SK-N-MC (cell line): ENCODE results near the gene KCNK1.
"Not testable (repeated sequence)": the region's sequence is repeated elsewhere in the genome, so short reads cannot be mapped to it uniquely, and the experiment has no call there.

ENCODE experiments used
- DNase-seq: peaks from one replicate; pipeline ENCODE4 v3.0.0-alpha.2; 2011; ENCODE audit warnings: low read depth, low spot score
- H3K27ac ChIP-seq: fragments of 200-600 bp; sonication (generic); 2 replicates; pipeline ENCODE4 v1.5.1; 2016; ENCODE audit warnings: mixed run types
- H3K36me3 ChIP-seq: fragments of 200-600 bp; sonication (generic); 2 replicates; pipeline ENCODE4 v1.6.1; 2017; ENCODE audit warnings: antibody characterized with exemption, low read length, mixed read lengths; ENCODE audit not compliant: insufficient read depth
- H3K4me3 ChIP-seq: fragments of 200-600 bp; sonication (generic); 2 replicates; pipeline ENCODE4 v1.5.1; 2016
- H3K9ac ChIP-seq: fragments of 200-600 bp; sonication (generic); 2 replicates; pipeline ENCODE4 v1.8.0; 2017; ENCODE audit warnings: mixed run types, mixed read lengths; ENCODE audit not compliant: insufficient read length
- H3K9me3 ChIP-seq: fragments of 200-600 bp; sonication (generic); 2 replicates; pipeline ENCODE4 v1.6.1; 2017; ENCODE audit warnings: low read depth, mild to moderate bottlenecking, antibody characterized with exemption, low read length, moderate library complexity, mixed read lengths
- EZH2 ChIP-seq: fragments of 200-600 bp; sonication (generic); IDR thresholded peaks from one replicate; pipeline ENCODE4 v1.6.1; 2017; ENCODE audit warnings: antibody characterized with exemption
- FOXP2 ChIP-seq: optimal IDR thresholded peaks from 2 replicates; pipeline ENCODE3; 2011; ENCODE audit warnings: mild to moderate bottlenecking, moderate library complexity; ENCODE audit not compliant: insufficient read depth; ENCODE audit errors: extremely low read length, control extremely low read depth
- POLR2AphosphoS5 ChIP-seq: IDR thresholded peaks from 2 replicates; pipeline ENCODE4 v1.6.1; 2012; ENCODE audit warnings: mild to moderate bottlenecking, low read depth, low read length, borderline replicate concordance

KCNK1 gene

GRCh38 chr1:233673261-233673946 is 59.5 kb downstream of the KCNK1 start:
- TF ChIP-seq FOXP2 (no peak), POLR2AphosphoS5 (no peak), EZH2 (no peak)
- Histone ChIP-seq H3K36me3 (no peaks in the 10 kb centered on the region), H3K27ac (no peak overlapping the region), H3K4me3 (no peak overlapping the region), H3K9ac (no peak overlapping the region), H3K9me3 (no peaks in the 10 kb centered on the region)
- no peak for DNase-seq

GRCh38 chr1:233673947-233674431 is 60.1 kb downstream of the KCNK1 start:
- Histone ChIP-seq H3K36me3 (no peaks in the 10 kb centered on the region), H3K9ac (no peak overlapping the region)
- no peak for DNase-seq

GRCh38 chr1:233675446-233675845 is 61.5 kb downstream of the KCNK1 start:
- H3K9me3 ChIP-seq = no peaks in the 10 kb centered on the region
- no peak for TF ChIP-seq FOXP2
- TF ChIP-seq POLR2AphosphoS5 = no peak
- TF ChIP-seq EZH2 = no peak
- H3K9ac ChIP-seq = no peak overlapping the region
- H3K4me3 ChIP-seq = no peak overlapping the region
- H3K27ac ChIP-seq = no peak overlapping the region
- no peak for DNase-seq
- no peaks in the 10 kb centered on the region for H3K36me3 ChIP-seq

More at GRCh38 chr1:233673947-233674431, 60.1 kb downstream of the KCNK1 start:
- no peak overlapping the region for H3K4me3 ChIP-seq
- H3K27ac ChIP-seq = no peak overlapping the region
- no peak for TF ChIP-seq EZH2
- no peak for TF ChIP-seq FOXP2
- no peak for TF ChIP-seq POLR2AphosphoS5
- no peaks in the 10 kb centered on the region for H3K9me3 ChIP-seq

GRCh38 chr1:233675893-233676292 is 62.0 kb downstream of the KCNK1 start:
- Histone ChIP-seq H3K36me3 (no peaks in the 10 kb centered on the region), H3K9ac (no peak overlapping the region)

GRCh38 chr1:233677690-233678354 is 63.9 kb downstream of the KCNK1 start:
- TF ChIP-seq FOXP2 (no peak), POLR2AphosphoS5 (no peak), EZH2 (no peak)
- DNase-seq = no peak
- H3K9me3 ChIP-seq = no peaks in the 10 kb centered on the region
- H3K36me3 ChIP-seq = no peaks in the 10 kb centered on the region
- H3K9ac ChIP-seq = no peak overlapping the region
- H3K4me3 ChIP-seq = no peak overlapping the region
- no peak overlapping the region for H3K27ac ChIP-seq

More at GRCh38 chr1:233675893-233676292, 62.0 kb downstream of the KCNK1 start:
- DNase-seq = no peak
- no peaks in the 10 kb centered on the region for H3K9me3 ChIP-seq
- no peak overlapping the region for H3K4me3 ChIP-seq
- TF ChIP-seq FOXP2 = no peak
- TF ChIP-seq POLR2AphosphoS5 = no peak
- no peak for TF ChIP-seq EZH2
- H3K27ac ChIP-seq = no peak overlapping the region

GRCh38 chr1:233679030-233679429 is 65.1 kb downstream of the KCNK1 start:
- TF ChIP-seq FOXP2 = no peak
- TF ChIP-seq POLR2AphosphoS5 = no peak
- TF ChIP-seq EZH2 = no peak

GRCh38 chr1:233679591-233680373 is 65.9 kb downstream of the KCNK1 start:
- no peaks in the 10 kb centered on the region for H3K9me3 ChIP-seq
- TF ChIP-seq POLR2AphosphoS5 (no peak), EZH2 (no peak), FOXP2 (no peak)
- no peak overlapping the region for H3K4me3 ChIP-seq
- no peak overlapping the region for H3K27ac ChIP-seq
- no peak for DNase-seq
- no peaks in the 10 kb centered on the region for H3K36me3 ChIP-seq
- no peak overlapping the region for H3K9ac ChIP-seq

More at GRCh38 chr1:233679030-233679429, 65.1 kb downstream of the KCNK1 start:
- Histone ChIP-seq H3K9ac (no peak overlapping the region), H3K36me3 (no peaks in the 10 kb centered on the region), H3K4me3 (no peak overlapping the region), H3K9me3 (no peaks in the 10 kb centered on the region), H3K27ac (no peak overlapping the region)
- DNase-seq = no peak

GRCh38 chr1:233681285-233681684 is 67.4 kb downstream of the KCNK1 start:
- no peak for DNase-seq
- Histone ChIP-seq H3K4me3 (no peak overlapping the region), H3K9me3 (no peaks in the 10 kb centered on the region), H3K27ac (no peak overlapping the region), H3K9ac (no peak overlapping the region), H3K36me3 (no peaks in the 10 kb centered on the region)
- TF ChIP-seq POLR2AphosphoS5 = no peak
- TF ChIP-seq EZH2 = no peak
- no peak for TF ChIP-seq FOXP2

GRCh38 chr1:233686653-233687052 is 72.7 kb downstream of the KCNK1 start:
- not testable (repeated sequence) for H3K9me3 ChIP-seq, DNase-seq, H3K4me3 ChIP-seq, H3K36me3 ChIP-seq, H3K9ac ChIP-seq, H3K27ac ChIP-seq
